ENCODE measurements around the gene TAT. TPM values are rescaled to one million over a fixed set of nuclear protein-coding genes. Genes with fewer than 3 reads are reported as not detected.
"Not testable (repeated sequence)": the region's sequence is repeated elsewhere in the genome, so short reads cannot be mapped to it uniquely, and the experiment has no call there.

TAT gene
- total RNA-seq, 6 experiments from 2014 or later = 109 to 3,026 (median 1,168) TPM

GRCh38 chr16:71585318-71585703 is 8.4 kb upstream of the TAT start:
- Histone ChIP-seq H3K9me3 (no peaks in the 10 kb centered on the region), H3K27ac (peak overlapping the region; percentile 87 to 97 (median 95)), H3K27me3 (no peaks in the 10 kb centered on the region), H3K36me3 (no peaks in the 10 kb centered on the region), H3K4me3 (peak overlapping the region in 1 of 3 donors; percentile 3), H3K4me1 (peaks cover 0 to 35% (median 11%) of the 10 kb centered on the region in 4 donors)
- no peak for DNase-seq
- ATAC-seq = peak; percentile 41 to 55 (median 52)
- no peak for TF ChIP-seq CTCF (IDR thresholded peaks at IDR 0.05)
- TF ChIP-seq POLR2A (IDR thresholded peaks at IDR 0.05) = peak; percentile 51
- 10% methylated on average over 4 of the region's 4 CpGs for WGBS (ENCODE audit: insufficient coverage, low coverage, low lambda C conversion rate, missing lambda C conversion rate)
- intact Hi-C loops (cut with DNase I) = no loop called here

- intact Hi-C loops (cut with DNase I) = no loop called here
- 30% methylated on average over 3 of the region's 3 CpGs for WGBS (ENCODE audit: insufficient coverage, low coverage, low lambda C conversion rate, missing lambda C conversion rate)
- peak; percentile 33 to 48 (median 43) for ATAC-seq
Observed at GRCh38 chr16:71584543-71585317, 7.8 kb upstream of the TAT start.

GRCh38 chr16:71582553-71582848 is 5.6 kb upstream of the TAT start:
- intact Hi-C loops (cut with DNase I); H3K4me3 ChIP-seq; DNase-seq; H3K27me3 ChIP-seq; ATAC-seq; H3K9me3 ChIP-seq; H3K36me3 ChIP-seq: not testable (repeated sequence)
- 77% methylated on average over 5 of the region's 5 CpGs for WGBS (ENCODE audit: insufficient coverage, low coverage, low lambda C conversion rate, missing lambda C conversion rate)
- Histone ChIP-seq H3K27ac (peak overlapping the region; percentile 87 to 97 (median 95)), H3K4me1 (peaks cover 0 to 45% (median 12%) of the 10 kb centered on the region in 4 donors)

More at GRCh38 chr16:71584543-71585317, 7.8 kb upstream of the TAT start:
- Histone ChIP-seq H3K4me1 (peaks cover 0 to 37% (median 12%) of the 10 kb centered on the region in 4 donors), H3K27me3 (no peaks in the 10 kb centered on the region), H3K27ac (peak overlapping the region; percentile 87 to 97 (median 95)), H3K36me3 (no peaks in the 10 kb centered on the region), H3K4me3 (peak overlapping the region in 1 of 3 donors; percentile 3), H3K9me3 (no peaks in the 10 kb centered on the region)
- TF ChIP-seq POLR2A (IDR thresholded peaks at IDR 0.05) (no peak), CTCF (IDR thresholded peaks at IDR 0.05) (no peak)
- no peak for DNase-seq

- peak in 2 of 4 donors; percentile 1 to 3 for ATAC-seq
- H3K27me3 ChIP-seq = no peaks in the 10 kb centered on the region
- H3K4me1 ChIP-seq = peaks cover 0 to 34% (median 6%) of the 10 kb centered on the region in 4 donors
- intact Hi-C loops (cut with DNase I) = no loop called here
- peak overlapping the region; percentile 75 to 100 (median 98) for H3K27ac ChIP-seq
- TF ChIP-seq CTCF (IDR thresholded peaks at IDR 0.05) (no peak), POLR2A (IDR thresholded peaks at IDR 0.05) (no peak)
- DNase-seq = no peak
- peak overlapping the region in 2 of 3 donors; percentile 60 to 70 for H3K4me3 ChIP-seq
- no peaks in the 10 kb centered on the region for H3K9me3 ChIP-seq
- H3K36me3 ChIP-seq = peaks cover 0 to 61% (median 28%) of the 10 kb centered on the region in 4 donors
Observed at GRCh38 chr16:71574702-71575101, 2.2 kb downstream of the TAT start.

- Histone ChIP-seq H3K4me1 (peaks cover 0 to 37% (median 6%) of the 10 kb centered on the region in 4 donors), H3K36me3 (peaks cover 0 to 73% (median 34%) of the 10 kb centered on the region in 4 donors), H3K4me3 (peak overlapping the region in 2 of 3 donors; percentile 60 to 70), H3K27me3 (no peaks in the 10 kb centered on the region), H3K9me3 (no peaks in the 10 kb centered on the region), H3K27ac (peak overlapping the region; percentile 75 to 100 (median 98))
- peak in 2 of 3 donors; percentile 65 to 81 for DNase-seq
- TF ChIP-seq POLR2A (IDR thresholded peaks at IDR 0.05) = peak; percentile 15
- no peak for TF ChIP-seq CTCF (IDR thresholded peaks at IDR 0.05)
- intact Hi-C loops (cut with DNase I) = no loop called here
- WGBS (ENCODE audit: insufficient coverage, low coverage, low lambda C conversion rate, missing lambda C conversion rate) = 32% methylated on average over 5 of the region's 5 CpGs
- peak; percentile 9 to 73 (median 30) for ATAC-seq
Observed at GRCh38 chr16:71573387-71574094, 3.4 kb downstream of the TAT start.

All from right lobe of liver (tissue), 6 donors.